GM19467 (cell line): ENCODE measurements around the gene RNF146.
"Not testable (repeated sequence)": the region's sequence is repeated elsewhere in the genome, so short reads cannot be mapped to it uniquely, and the experiment has no call there.

Experiments used
- ATAC-seq: cut with Tn5 transposase; IDR thresholded peaks from one replicate; pipeline ENCODE4 v1.9.1; 2021; ENCODE audit warnings: mild to moderate bottlenecking, moderate library complexity; ENCODE audit not compliant: unreplicated experiment

RNF146 gene, protein sequence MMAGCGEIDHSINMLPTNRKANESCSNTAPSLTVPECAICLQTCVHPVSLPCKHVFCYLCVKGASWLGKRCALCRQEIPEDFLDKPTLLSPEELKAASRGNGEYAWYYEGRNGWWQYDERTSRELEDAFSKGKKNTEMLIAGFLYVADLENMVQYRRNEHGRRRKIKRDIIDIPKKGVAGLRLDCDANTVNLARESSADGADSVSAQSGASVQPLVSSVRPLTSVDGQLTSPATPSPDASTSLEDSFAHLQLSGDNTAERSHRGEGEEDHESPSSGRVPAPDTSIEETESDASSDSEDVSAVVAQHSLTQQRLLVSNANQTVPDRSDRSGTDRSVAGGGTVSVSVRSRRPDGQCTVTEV

DNA sequence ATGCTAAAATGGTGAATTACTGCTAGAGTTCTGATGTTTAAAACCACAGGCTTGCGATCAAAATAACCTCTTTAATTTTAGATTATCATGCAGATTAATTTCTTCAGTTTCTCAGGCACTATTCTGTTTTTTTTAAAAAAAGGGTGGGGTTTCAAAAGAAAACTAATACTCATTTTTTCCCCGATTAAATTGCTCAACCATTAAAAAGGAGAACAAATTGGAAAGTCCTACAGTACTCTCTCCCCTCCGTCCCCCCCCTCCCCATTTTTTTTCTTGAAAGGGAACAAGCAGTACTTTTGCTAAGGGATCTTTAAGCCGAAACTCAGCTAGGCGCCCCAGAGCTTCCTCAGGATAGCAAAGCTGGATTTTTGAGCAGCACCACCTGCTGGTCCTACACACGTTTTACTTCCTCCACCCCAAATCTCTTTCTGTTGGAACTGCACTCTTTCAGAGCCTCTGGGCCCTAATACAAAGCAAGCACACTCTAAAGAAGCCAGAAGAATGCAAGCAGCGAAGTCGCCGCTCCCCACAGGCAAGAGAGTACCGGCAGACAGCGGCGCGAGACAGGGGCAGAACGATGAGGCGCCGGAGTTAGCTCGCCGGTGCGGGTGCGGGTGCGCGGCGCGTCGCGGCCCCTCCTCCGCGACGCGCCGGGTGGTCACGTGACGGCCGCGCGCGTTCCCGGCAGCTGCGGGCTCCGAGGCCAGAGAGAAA is at the start of gene RNF146:
RNF146 (plus strand) TSS at position 687 of the 714 bp plus-strand sequence. CDS start 13,475 bp downstream, outside the sequence.
- ATAC-seq: peak; percentile 81

DNA sequence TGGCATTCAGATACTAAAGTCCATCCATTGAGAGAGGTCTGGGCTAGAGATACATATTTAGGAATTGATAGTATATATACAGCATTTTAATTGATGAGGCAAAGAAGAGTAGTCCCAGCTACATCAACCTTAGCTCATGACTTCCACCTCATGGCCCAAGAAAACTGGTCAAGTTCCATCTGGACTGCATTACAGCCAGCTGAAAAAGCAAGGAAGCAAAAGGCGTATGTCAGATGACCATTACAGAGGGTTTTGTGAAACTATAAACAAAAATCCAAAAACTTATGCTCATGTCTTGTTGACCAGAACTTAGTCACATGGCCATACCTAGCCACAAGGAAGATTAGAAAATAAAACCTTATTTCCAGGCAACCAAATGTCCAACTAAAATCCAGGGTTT is 46.8 kb upstream of the RNF146 start:
- ATAC-seq: no peak

- ATAC-seq: no peak
Measured at GRCh38 chr6:127221201-127221600, 45.5 kb upstream of the RNF146 start.

DNA sequence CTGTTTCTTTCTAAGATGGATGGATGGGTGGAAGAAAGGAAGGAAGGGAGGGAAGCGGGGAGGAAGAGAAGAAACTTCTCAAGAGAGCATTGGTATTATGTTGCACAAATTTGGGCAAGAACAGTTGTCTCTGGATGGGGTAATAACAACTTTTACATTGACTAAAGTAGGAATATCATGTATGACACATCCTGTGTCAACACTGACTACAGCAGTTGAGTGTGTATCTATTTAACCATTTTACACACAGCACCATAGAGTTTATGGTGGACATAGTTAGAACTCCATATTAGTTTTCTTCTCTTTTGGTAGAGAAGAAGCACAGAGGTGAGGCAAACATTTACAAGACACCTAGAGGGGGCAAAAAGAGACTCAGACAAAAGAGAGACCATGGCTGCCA is 44.2 kb upstream of the RNF146 start:
- no peak for ATAC-seq

- no peak for ATAC-seq
Measured at GRCh38 chr6:127225497-127225896, 41.2 kb upstream of the RNF146 start.

GRCh38 chr6:127233819-127234218 is 32.8 kb upstream of the RNF146 start:
- not testable (repeated sequence) for ATAC-seq

- no peak for ATAC-seq
Measured at GRCh38 chr6:127243501-127243900, 23.2 kb upstream of the RNF146 start.

- no peak for ATAC-seq
Measured at GRCh38 chr6:127247114-127248096, 19.3 kb upstream of the RNF146 start.

- ATAC-seq: no peak
Measured at GRCh38 chr6:127249621-127250020, 17.0 kb upstream of the RNF146 start.

DNA sequence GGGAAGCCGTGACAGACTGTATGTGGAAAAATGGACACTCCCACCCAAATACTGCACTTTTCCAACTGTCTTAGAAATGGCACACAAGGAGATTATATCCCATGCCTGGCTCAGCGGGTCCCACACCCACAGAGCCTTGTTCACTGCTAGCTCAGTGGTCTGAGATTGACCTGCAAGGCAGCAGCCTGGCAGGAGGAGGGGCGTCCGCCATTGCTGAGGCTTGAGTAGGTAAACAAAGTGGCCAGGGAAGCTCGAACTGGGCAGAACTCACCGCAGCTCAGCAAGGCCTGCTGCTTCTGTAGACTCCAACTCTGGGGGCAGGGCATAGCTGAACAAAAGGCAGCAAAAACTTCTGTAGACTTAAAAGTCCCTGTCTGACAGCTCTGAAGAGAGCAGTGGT is 11.4 kb upstream of the RNF146 start:
- no peak for ATAC-seq

DNA sequence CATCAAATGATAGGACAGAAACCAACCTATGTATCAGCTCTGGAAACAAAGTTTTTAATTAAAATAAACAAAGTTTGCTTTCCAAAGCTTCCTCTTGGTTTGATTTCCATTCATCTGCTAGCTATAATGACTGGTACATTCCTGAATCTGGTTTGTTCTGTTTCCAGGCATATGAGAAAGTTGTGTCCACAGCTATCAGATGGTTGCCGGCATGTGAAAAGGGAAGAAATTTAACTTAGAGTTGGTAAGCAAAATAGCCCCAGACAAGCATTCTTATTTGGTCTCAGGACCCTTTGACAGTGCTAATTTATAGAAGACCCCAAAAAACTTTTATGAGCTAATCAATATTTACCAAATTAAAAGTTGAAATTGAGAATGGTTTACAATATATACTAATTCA is 3.8 kb upstream of the RNF146 start:
- ATAC-seq: no peak

- no peak for ATAC-seq
Measured at GRCh38 chr6:127263481-127263880, 3.2 kb upstream of the RNF146 start.

DNA sequence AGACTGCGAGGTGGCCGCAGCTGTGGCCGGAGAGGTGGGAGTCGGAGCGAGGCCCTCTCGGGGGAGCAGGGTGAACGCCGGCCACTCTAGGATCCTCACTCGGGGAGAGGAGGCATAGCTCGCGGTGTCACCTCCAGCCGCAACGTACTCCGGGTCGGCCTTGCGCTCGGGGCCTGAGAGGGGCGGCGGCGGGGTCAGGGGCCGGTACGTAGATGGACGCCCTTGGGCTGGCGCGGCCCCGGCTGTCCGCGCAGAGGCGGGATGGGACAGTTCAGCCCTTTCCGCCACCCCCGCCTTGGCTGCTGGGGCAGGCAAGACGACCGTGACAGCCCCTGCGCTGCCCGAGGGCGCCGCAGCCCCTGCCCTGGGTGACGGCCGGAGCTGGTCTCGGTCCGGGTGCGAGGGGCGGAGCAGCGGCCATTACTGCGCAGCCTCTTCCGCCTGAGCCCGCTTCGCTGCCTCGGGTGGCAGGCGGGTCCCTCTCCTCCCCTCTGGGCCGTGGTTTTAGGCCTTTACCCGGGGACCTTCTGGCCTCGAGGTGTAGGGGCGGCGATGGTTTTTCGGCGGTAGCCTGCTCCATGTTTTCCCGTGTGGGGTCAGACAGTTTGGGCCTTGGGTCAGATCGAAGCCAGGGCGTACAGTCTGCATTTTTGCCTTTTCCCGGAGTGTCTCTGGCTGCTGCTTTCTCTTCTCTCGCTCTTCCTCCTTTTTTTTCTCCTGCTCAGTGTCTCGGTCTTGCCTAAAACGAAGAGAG is 405 bp downstream of the RNF146 start:
- peak; percentile 79 for ATAC-seq

GRCh38 chr6:127267646-127268625 is 1.3 kb downstream of the RNF146 start:
- peak; percentile 1 for ATAC-seq

GRCh38 chr6:127272576-127272975 is 5.9 kb downstream of the RNF146 start:
- no peak for ATAC-seq

GRCh38 chr6:127273499-127273898 is 6.8 kb downstream of the RNF146 start:
- ATAC-seq: no peak

GRCh38 chr6:127276331-127276730 is 9.7 kb downstream of the RNF146 start:
- no peak for ATAC-seq

- no peak for ATAC-seq
Measured at GRCh38 chr6:127277878-127278843, 11.5 kb downstream of the RNF146 start.
